NCI-H1092 treated with DMSO at 0.1 percent for 48 hours (cell line): ENCODE results near the gene GULP1.
"Not testable (repeated sequence)": the region's sequence is repeated elsewhere in the genome, so short reads cannot be mapped to it uniquely, and the experiment has no call there.

Experiments
- DNase-seq: peaks from one replicate; lab custom pipeline; 2025; lab: John Stamatoyannopoulos, UW

GULP1 gene

GRCh38 chr2:188601927-188602326 lies 310.3 kb downstream of the GULP1 start:
- no peak for DNase-seq

- no peak for DNase-seq
Measured at GRCh38 chr2:188604579-188604978, 312.9 kb downstream of the GULP1 start.

- DNase-seq = not testable (repeated sequence)
Measured at GRCh38 chr2:188605609-188606584, 314.2 kb downstream of the GULP1 start.

GRCh38 chr2:188606596-188606995 lies 314.9 kb downstream of the GULP1 start:
- DNase-seq = not testable (repeated sequence)

GRCh38 chr2:188607501-188607900 lies 315.8 kb downstream of the GULP1 start:
- no peak for DNase-seq

- DNase-seq = no peak
Measured at GRCh38 chr2:188609321-188610049, 317.8 kb downstream of the GULP1 start.

GRCh38 chr2:188610050-188610444 lies 318.4 kb downstream of the GULP1 start:
- no peak for DNase-seq

- no peak for DNase-seq
Measured at GRCh38 chr2:188610827-188611226, 319.2 kb downstream of the GULP1 start.

GRCh38 chr2:188619146-188619545 lies 327.5 kb downstream of the GULP1 start:
- no peak for DNase-seq

- no peak for DNase-seq
Measured at GRCh38 chr2:188620916-188621315, 329.2 kb downstream of the GULP1 start.

- DNase-seq = no peak
Measured at GRCh38 chr2:188622601-188623260, 331.1 kb downstream of the GULP1 start.

GRCh38 chr2:188623995-188624643 lies 332.4 kb downstream of the GULP1 start:
- DNase-seq = no peak

- DNase-seq = no peak
Measured at GRCh38 chr2:188627471-188627870, 335.8 kb downstream of the GULP1 start.

- no peak for DNase-seq
Measured at GRCh38 chr2:188628989-188629752, 337.5 kb downstream of the GULP1 start.

GRCh38 chr2:188629753-188630527 lies 338.3 kb downstream of the GULP1 start:
- no peak for DNase-seq

GRCh38 chr2:188631037-188631809 lies 339.5 kb downstream of the GULP1 start:
- no peak for DNase-seq

GRCh38 chr2:188634656-188635055 lies 343.0 kb downstream of the GULP1 start:
- DNase-seq = no peak
